GM21526 (cell line): ENCODE measurements around the gene NHSL1.

Source experiments
- ATAC-seq: cut with Tn5 transposase; IDR thresholded peaks from one replicate; pipeline ENCODE4 v1.9.1; 2021; ENCODE audit warnings: moderate library complexity; ENCODE audit not compliant: unreplicated experiment, low FRiP score

Gene NHSL1

GRCh38 chr6:138500045-138500665 is 861 bp upstream of the NHSL1 start:
- no peak for ATAC-seq

- no peak for ATAC-seq
These were observed 528 bp downstream of the NHSL1 start for GRCh38 chr6:138498629-138499302.

DNA sequence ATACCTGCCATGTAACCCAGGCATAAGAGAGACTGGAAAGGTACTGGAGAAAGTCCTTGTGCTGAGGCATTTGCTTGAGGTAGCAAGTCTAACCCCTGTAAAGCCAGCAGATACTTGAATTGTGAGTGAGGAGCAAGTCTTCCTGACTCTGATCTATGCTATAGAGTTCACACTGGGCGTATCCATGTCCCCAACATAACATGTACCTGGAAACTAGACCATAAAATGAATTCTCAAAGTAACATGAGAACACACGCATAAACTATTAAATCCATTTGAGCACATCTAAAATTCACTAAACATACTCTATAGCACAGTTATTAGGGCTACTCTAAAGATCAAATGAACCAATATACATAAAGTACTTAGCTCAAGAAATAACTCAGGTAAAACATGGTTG is 2.0 kb downstream of the NHSL1 start:
- ATAC-seq: no peak

DNA sequence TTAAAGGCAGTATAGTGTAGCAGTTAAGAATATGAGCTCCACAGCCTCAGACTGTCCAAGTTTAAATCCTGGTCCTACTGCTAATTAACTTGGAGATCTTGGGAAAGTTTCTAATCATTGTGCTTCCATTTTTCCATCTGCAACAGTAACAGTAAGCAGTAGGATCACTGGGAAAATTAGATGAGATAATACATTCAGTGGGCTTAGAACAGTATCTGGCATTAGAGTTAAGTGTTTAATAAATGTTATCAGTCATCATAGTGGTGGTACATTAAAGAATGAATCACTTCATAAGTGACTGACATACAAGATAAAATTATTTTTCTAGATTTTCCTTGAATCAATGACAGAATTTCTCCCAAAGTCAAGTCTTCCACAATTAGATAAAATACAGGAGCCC is 5.0 kb downstream of the NHSL1 start:
- no peak for ATAC-seq

DNA sequence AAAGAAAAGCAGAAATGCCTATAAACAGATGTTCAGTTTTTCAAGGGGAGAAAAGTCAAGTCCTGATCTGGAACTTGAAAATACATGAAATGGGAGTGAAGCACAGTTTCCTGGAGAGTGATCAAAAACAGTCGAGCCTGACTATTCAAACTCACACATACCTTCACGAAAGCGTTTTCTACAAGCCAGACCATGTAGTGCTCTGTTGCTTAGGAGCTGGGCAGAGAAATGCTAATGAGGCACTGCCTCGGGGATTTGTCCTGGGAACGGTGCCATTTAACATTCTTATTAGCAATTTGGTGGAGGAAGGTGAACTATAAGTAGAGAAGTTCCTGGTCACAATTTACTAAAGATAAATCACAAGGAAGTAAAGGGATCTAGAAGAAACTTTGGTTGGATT is 5.9 kb downstream of the NHSL1 start:
- ATAC-seq: no peak

- ATAC-seq: no peak
These were observed 6.4 kb downstream of the NHSL1 start for GRCh38 chr6:138492871-138493270.

GRCh38 chr6:138492113-138492512 is 7.2 kb downstream of the NHSL1 start:
- ATAC-seq: no peak

GRCh38 chr6:138491017-138491416 is 8.3 kb downstream of the NHSL1 start:
- no peak for ATAC-seq

- no peak for ATAC-seq
These were observed 9.4 kb downstream of the NHSL1 start for GRCh38 chr6:138489846-138490245.

DNA sequence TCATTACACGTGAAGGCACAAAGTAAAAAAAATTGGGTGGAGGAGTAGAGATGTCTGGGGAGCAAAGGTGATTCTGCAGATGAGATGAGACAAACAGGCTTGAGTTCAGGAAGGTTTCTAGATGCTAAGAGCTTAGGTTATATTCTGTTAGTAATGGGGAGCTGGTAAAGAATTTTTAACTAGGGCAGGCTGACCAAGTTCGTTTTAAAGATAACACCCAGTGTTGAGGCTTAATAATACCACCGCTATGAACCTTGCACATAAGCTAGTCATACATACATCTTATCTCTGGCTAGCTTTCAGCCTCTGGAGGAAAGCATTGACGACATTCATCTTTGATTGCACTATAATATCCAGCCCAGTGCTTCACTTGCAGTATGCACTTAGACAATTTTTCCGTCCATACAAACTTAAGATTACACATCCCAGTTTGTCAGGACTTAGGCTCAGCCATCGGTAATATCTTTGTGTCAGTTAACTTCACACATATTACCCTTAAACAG is 12.1 kb downstream of the NHSL1 start:
- no peak for ATAC-seq

DNA sequence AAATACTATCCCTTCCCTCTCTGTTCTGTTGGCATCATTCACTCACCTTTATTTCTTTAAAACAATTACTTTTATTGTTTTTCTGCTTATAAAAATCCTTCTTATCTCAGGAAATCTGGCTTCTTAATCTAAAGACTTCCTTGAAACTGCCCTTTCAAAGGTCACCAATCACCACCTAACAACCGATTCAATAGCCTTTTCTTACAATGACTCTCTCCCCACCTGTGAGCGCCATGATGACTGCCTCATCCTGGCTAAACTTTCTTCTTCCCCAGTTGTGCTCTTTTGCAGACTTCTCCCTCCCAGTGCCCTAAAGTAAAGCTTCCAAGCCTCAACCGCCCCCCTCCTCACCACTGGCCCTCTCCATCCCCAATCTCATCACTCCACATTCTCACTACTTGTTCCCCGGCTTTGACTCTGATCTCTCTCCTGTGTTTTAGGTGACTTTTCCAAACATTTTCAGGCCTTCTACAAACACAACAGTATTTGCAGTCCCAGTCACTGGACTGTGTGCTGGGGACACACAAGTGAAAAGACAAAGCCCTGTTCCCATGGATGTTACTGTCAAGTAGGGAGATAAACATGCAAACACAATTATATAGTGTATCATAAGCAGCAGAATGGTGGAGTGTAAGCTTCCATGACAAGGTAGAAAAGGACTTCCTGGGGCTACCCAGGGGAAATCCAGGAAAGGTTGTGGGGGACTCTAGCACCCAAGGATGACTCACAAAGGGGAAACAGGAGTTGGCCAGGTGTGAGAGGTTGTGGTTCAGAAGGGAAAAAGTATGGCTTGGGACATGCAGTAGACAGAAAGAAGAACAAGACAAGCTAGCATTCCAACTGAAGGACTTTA is 12.8 kb downstream of the NHSL1 start:
- ATAC-seq: no peak

GRCh38 chr6:138485586-138486248 is 13.6 kb downstream of the NHSL1 start:
- ATAC-seq: no peak

- no peak for ATAC-seq
These were observed 14.2 kb downstream of the NHSL1 start for GRCh38 chr6:138485005-138485545.

GRCh38 chr6:138484018-138484731 is 15.1 kb downstream of the NHSL1 start:
- no peak for ATAC-seq

GRCh38 chr6:138482816-138483215 is 16.5 kb downstream of the NHSL1 start:
- ATAC-seq: no peak

- ATAC-seq: no peak
These were observed 18.9 kb downstream of the NHSL1 start for GRCh38 chr6:138480279-138480949.

- ATAC-seq: no peak
These were observed 21.3 kb downstream of the NHSL1 start for GRCh38 chr6:138477913-138478539.

DNA sequence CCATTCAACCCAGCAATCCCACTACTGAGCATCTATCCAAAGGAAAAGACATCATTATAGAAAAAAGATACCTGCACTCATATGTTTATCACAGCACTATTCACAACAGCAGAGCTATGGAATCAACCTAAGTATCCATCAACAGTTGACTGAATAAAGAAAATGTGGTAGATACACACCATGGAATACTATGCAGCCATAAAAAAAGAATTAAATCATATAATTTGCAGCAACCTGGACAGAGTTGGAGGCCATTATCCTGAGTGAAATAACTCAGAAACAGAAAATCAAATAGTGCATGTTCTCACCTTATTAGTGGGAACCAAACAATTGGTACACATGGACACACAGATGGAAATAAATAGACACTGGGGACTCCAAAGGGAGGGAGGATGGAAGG is 23.2 kb downstream of the NHSL1 start:
- no peak for ATAC-seq

DNA sequence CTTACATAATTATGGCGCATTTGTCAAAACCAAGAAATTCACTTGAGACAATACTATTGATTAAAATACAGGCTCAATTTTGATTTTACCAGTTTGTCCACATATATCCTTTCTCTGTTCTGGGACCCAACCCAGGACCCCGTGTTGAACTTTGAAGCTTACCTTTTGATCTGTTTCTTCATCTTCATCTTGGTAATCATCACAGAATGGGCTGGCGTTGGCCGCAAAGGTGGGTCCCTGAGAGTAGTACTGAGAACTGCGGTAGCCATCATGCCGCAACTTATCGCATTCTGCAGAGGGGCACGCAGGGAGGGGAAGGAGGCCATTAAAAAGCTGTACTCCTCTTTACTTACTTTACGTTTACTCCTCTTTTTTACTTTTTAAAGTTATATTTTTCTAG is 26.1 kb downstream of the NHSL1 start:
- no peak for ATAC-seq
